ENCODE data around the gene GPR35. TPM values are rescaled to one million over a fixed set of nuclear protein-coding genes. Genes with fewer than 3 reads are reported as not detected.

GPR35 gene
- total and polyA plus RNA-seq, 2 of the 13 experiments (the other 11 are each of a cell fraction or from before 2014, with no cell fraction given), result 27.1 to 44.2 TPM

- TF ChIP-seq ZNF674 (CRISPR knock-in tag; IDR thresholded peaks at IDR 0.05; ENCODE audit: low read depth) (0 out of 2 replicates have a peak, but pooled peaks have one; percentile 42), ZFP41 (CRISPR knock-in tag; IDR thresholded peaks at IDR 0.05; ENCODE audit: borderline replicate concordance) (no peak), ZNF326 (CRISPR knock-in tag; IDR thresholded peaks at IDR 0.05; ENCODE audit: borderline replicate concordance) (no peak), KDM6A (CRISPR knock-in tag; IDR thresholded peaks at IDR 0.05; ENCODE audit: low read depth) (peak; percentile 86), HNRNPUL1 (IDR thresholded peaks at IDR 0.05; ENCODE audit: low read depth, low read length) (no peak), TGIF2 (CRISPR knock-in tag; IDR thresholded peaks at IDR 0.05) (no peak; the same call in 1 of the 2 replicates), ZNF7 (CRISPR knock-in tag; IDR thresholded peaks at IDR 0.05) (no peak), KLF13 (CRISPR knock-in tag; IDR thresholded peaks at IDR 0.05) (no peak), ZNF562 (CRISPR knock-in tag; IDR thresholded peaks at IDR 0.05; ENCODE audit: borderline replicate concordance) (no peak), ZNF770 (CRISPR knock-in tag; IDR thresholded peaks at IDR 0.05) (no peak), ZC3H13 (CRISPR knock-in tag; IDR thresholded peaks at IDR 0.05) (no peak), ZFP36 (IDR thresholded peaks at IDR 0.05; ENCODE audit: borderline replicate concordance, low read depth, low read length, partially characterized antibody) (no peak), SALL2 (CRISPR knock-in tag; IDR thresholded peaks at IDR 0.05) (no peak), KDM5B (CRISPR knock-in tag; IDR thresholded peaks at IDR 0.05; ENCODE audit: borderline replicate concordance) (peak; percentile 98), THAP8 (CRISPR knock-in tag; IDR thresholded peaks at IDR 0.05; ENCODE audit: borderline replicate concordance) (no peak), ZNF280D (CRISPR knock-in tag; IDR thresholded peaks at IDR 0.05) (no peak; the same call in 1 of the 2 replicates)
- TF ChIP-seq, protein P1, sequence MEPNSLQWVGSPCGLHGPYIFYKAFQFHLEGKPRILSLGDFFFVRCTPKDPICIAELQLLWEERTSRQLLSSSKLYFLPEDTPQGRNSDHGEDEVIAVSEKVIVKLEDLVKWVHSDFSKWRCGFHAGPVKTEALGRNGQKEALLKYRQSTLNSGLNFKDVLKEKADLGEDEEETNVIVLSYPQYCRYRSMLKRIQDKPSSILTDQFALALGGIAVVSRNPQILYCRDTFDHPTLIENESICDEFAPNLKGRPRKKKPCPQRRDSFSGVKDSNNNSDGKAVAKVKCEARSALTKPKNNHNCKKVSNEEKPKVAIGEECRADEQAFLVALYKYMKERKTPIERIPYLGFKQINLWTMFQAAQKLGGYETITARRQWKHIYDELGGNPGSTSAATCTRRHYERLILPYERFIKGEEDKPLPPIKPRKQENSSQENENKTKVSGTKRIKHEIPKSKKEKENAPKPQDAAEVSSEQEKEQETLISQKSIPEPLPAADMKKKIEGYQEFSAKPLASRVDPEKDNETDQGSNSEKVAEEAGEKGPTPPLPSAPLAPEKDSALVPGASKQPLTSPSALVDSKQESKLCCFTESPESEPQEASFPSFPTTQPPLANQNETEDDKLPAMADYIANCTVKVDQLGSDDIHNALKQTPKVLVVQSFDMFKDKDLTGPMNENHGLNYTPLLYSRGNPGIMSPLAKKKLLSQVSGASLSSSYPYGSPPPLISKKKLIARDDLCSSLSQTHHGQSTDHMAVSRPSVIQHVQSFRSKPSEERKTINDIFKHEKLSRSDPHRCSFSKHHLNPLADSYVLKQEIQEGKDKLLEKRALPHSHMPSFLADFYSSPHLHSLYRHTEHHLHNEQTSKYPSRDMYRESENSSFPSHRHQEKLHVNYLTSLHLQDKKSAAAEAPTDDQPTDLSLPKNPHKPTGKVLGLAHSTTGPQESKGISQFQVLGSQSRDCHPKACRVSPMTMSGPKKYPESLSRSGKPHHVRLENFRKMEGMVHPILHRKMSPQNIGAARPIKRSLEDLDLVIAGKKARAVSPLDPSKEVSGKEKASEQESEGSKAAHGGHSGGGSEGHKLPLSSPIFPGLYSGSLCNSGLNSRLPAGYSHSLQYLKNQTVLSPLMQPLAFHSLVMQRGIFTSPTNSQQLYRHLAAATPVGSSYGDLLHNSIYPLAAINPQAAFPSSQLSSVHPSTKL (CRISPR knock-in tag; IDR thresholded peaks at IDR 0.05), result peak; percentile 86
Observed at GRCh38 chr2:240626531-240627300, 1.4 kb downstream of the GPR35 start (continued).
